Measurements from ENCODE around the gene PCBD2. TPM values are rescaled to one million over a fixed set of nuclear protein-coding genes. Genes with fewer than 3 reads are reported as not detected.

PCBD2 gene
- polyA plus RNA-seq, 3 donors, result 9.0 to 12.6 (median 9.0) TPM

GRCh38 chr5:134913795-134914194 lies 8.9 kb downstream of the PCBD2 start:
- no peak overlapping the region for H3K27ac Mint-ChIP-seq
- DNase-seq, result no peak
- no peak overlapping the region for H3K27ac ChIP-seq (ENCODE audit: low read depth in 1 of 2, low read length in 2 of 2)
- H3K36me3 ChIP-seq (replicated peaks in 1 of 2; ENCODE audit: control insufficient read depth in 1 of 2, insufficient read depth in 2 of 2, low read length in 2 of 2), result peaks cover 77 to 95% of the 10 kb centered on the region in 2 donors
- H3K79me2 ChIP-seq (ENCODE audit: insufficient read depth, low read length), result peaks cover 21% of the 10 kb centered on the region
- H2AFZ ChIP-seq (ENCODE audit: insufficient read depth, low read depth, low read length, poor library complexity, severe bottlenecking), result no peak overlapping the region
- peaks cover 26 to 38% of the 10 kb centered on the region in 2 donors for H3K36me3 Mint-ChIP-seq
- no peaks in the 10 kb centered on the region for H3K9me3 ChIP-seq (replicated peaks in 1 of 2; ENCODE audit: control insufficient read depth in 1 of 2, insufficient read depth in 1 of 2, low read length in 2 of 2)
- H3K27me3 ChIP-seq (ENCODE audit: control insufficient read depth in 2 of 2, insufficient read depth in 2 of 2, low read length in 2 of 2), result no peaks in the 10 kb centered on the region
- intact Hi-C loops (cut with micrococcal nuclease), result loop anchor here in 1 of 2 donors (10.0 kb wide), 1 partner anchor 241 kb away; no protein-coding TSS in a partner anchor
- peaks cover 11% of the 10 kb centered on the region for H4K20me1 ChIP-seq (ENCODE audit: insufficient read depth, low read length)
- WGBS (ENCODE audit: insufficient coverage), result 100% methylated on average over 1 of the region's 1 CpG
- H3K9ac ChIP-seq (ENCODE audit: insufficient read depth, low read length, poor library complexity, severe bottlenecking), result no peak overlapping the region
- no peak for TF ChIP-seq CTCF (IDR thresholded peaks at IDR 0.05)
- no peaks in the 10 kb centered on the region for H3K9me3 Mint-ChIP-seq
- no peak overlapping the region for H3K4me3 ChIP-seq (replicated peaks in 1 of 3; ENCODE audit: low read depth in 2 of 3, low read length in 3 of 3)
- no peak overlapping the region for H3K4me3 Mint-ChIP-seq
- no peak overlapping the region for H3K4me2 ChIP-seq (replicated peaks; ENCODE audit: extremely low read depth, low read length, poor library complexity, severe bottlenecking)
- H3K4me1 Mint-ChIP-seq, result no peaks in the 10 kb centered on the region
- no peaks in the 10 kb centered on the region for H3K27me3 Mint-ChIP-seq (ENCODE audit: low read depth in 3 of 3)
- no peaks in the 10 kb centered on the region for H3K4me1 ChIP-seq (ENCODE audit: control insufficient read depth in 1 of 2, insufficient read depth in 2 of 2, low read length in 2 of 2)

GRCh38 chr5:134917070-134917815 lies 12.3 kb downstream of the PCBD2 start:
- Histone ChIP-seq H3K36me3 (replicated peaks in 1 of 2; ENCODE audit: control insufficient read depth in 1 of 2, insufficient read depth in 2 of 2, low read length in 2 of 2) (peaks cover 60 to 71% of the 10 kb centered on the region in 2 donors), H3K79me2 (ENCODE audit: insufficient read depth, low read length) (peaks cover 9% of the 10 kb centered on the region), H3K4me1 (ENCODE audit: control insufficient read depth in 1 of 2, insufficient read depth in 2 of 2, low read length in 2 of 2) (no peaks in the 10 kb centered on the region), H3K27ac (ENCODE audit: low read depth in 1 of 2, low read length in 2 of 2) (no peak overlapping the region), H3K27me3 (ENCODE audit: control insufficient read depth in 2 of 2, insufficient read depth in 2 of 2, low read length in 2 of 2) (no peaks in the 10 kb centered on the region), H2AFZ (ENCODE audit: insufficient read depth, low read depth, low read length, poor library complexity, severe bottlenecking) (no peak overlapping the region), H3K4me2 (replicated peaks; ENCODE audit: extremely low read depth, low read length, poor library complexity, severe bottlenecking) (no peak overlapping the region), H3K9ac (ENCODE audit: insufficient read depth, low read length, poor library complexity, severe bottlenecking) (no peak overlapping the region), H3K4me3 (replicated peaks in 1 of 3; ENCODE audit: low read depth in 2 of 3, low read length in 3 of 3) (no peak overlapping the region), H4K20me1 (ENCODE audit: insufficient read depth, low read length) (peaks cover 8% of the 10 kb centered on the region), H3K9me3 (replicated peaks in 1 of 2; ENCODE audit: control insufficient read depth in 1 of 2, insufficient read depth in 1 of 2, low read length in 2 of 2) (no peaks in the 10 kb centered on the region)
- no peak for DNase-seq
- WGBS (ENCODE audit: insufficient coverage), result 93% methylated on average over 5 of the region's 10 CpGs
- Mint-ChIP-seq H3K27ac (peak overlapping the region in 1 of 7 donors; percentile 12), H3K27me3 (ENCODE audit: low read depth in 3 of 3) (no peaks in the 10 kb centered on the region), H3K4me1 (no peaks in the 10 kb centered on the region), H3K4me3 (no peak overlapping the region), H3K9me3 (no peaks in the 10 kb centered on the region), H3K36me3 (peaks cover 40 to 48% of the 10 kb centered on the region in 2 donors)
- no peak for TF ChIP-seq CTCF (IDR thresholded peaks at IDR 0.05)
- intact Hi-C loops (cut with micrococcal nuclease), result loop anchor here in 1 of 2 donors (10.0 kb wide), 1 partner anchor 238 kb away; no protein-coding TSS in a partner anchor

Data from CD14-positive monocyte (primary cell).